K562 (cell line): Measurements from ENCODE around the gene MPHOSPH6.

ENCODE experiments used
- CTCF ChIP-seq, 3 experiments: IDR thresholded peaks in 2 of 3; conservative IDR thresholded peaks in 1 of 3; 2 replicates each; pipeline ENCODE4 v1.5.1; 2011 to 2012; ENCODE audit warnings: low read length in 3 of 3, mild to moderate bottlenecking in 3 of 3, control low read depth in 2 of 3, improper control_type of control experiment in 1 of 3, inconsistent platforms in 1 of 3, low read depth in 1 of 3, mixed read lengths in 1 of 3, moderate library complexity in 1 of 3; ENCODE audit not compliant: insufficient read depth in 2 of 3
- E2F1 ChIP-seq: sonication (generic); formaldehyde crosslinking; IDR thresholded peaks from 2 replicates; pipeline ENCODE4 v1.8.1; 2023; ENCODE audit warnings: mild to moderate bottlenecking, missing genetic modification reagents, moderate library complexity
- GABPA ChIP-seq: fragments of 200-800 bp; sonication (Bioruptor generic); conservative IDR thresholded peaks from 2 replicates; pipeline ENCODE4 v1.6.1; 2016; ENCODE audit warnings: low read depth, missing genetic modification characterization, missing compliant biosample characterization
- PKNOX1 ChIP-seq: fragments of 450-650 bp; IDR thresholded peaks from 2 replicates; pipeline ENCODE4 v1.6.1; 2016
- POLR2A ChIP-seq: fragments of 450-650 bp; conservative IDR thresholded peaks from 2 replicates; pipeline ENCODE4 v1.6.1; 2016
- RAD21 ChIP-seq, 2 experiments: fragments of 250-450 bp in 1 of 2; fragments of 450-650 bp in 1 of 2; sonication (Bioruptor Pico) in 1 of 2; formaldehyde crosslinking in 1 of 2; IDR thresholded peaks in 1 of 2; conservative IDR thresholded peaks in 1 of 2; 2 replicates each; pipeline versions ENCODE4 v1.4.0 to v1.8.0; 2020 to 2022; ENCODE audit warnings: mild to moderate bottlenecking in 2 of 2, moderate library complexity in 1 of 2
- TAL1 ChIP-seq: fragments of 450-650 bp; IDR thresholded peaks from 2 replicates; pipeline ENCODE4 v1.6.1; 2016; ENCODE audit warnings: mild to moderate bottlenecking
- ZNF12 ChIP-seq: sonication (generic); formaldehyde crosslinking; IDR thresholded peaks from 2 replicates; pipeline ENCODE4 v1.4.0; 2020; ENCODE audit warnings: mild to moderate bottlenecking, missing genetic modification reagents

GRCh38 chr16:82167670-82168069 is 2.4 kb downstream of the MPHOSPH6 start:
- no peak for TF ChIP-seq CTCF (IDR thresholded peaks at IDR 0.05 in 2 of 3, conservative IDR thresholded peaks at IDR 0.05 in 1 of 3; ENCODE audit: insufficient read depth in 2 of 3, low read depth in 1 of 3, low read length in 3 of 3)
- no peak for TF ChIP-seq RAD21 (CRISPR knock-in tag; conservative IDR thresholded peaks at IDR 0.05 in 1 of 2, IDR thresholded peaks at IDR 0.05 in 1 of 2)
- TF ChIP-seq POLR2A, result no peak
- no peak for TF ChIP-seq ZNF12 (CRISPR knock-in tag)
- no peak for TF ChIP-seq E2F1 (CRISPR knock-in tag)
- no peak for TF ChIP-seq GABPA
- no peak for TF ChIP-seq TAL1
- TF ChIP-seq PKNOX1, result no peak
